HepG2 (cell line): ENCODE data around the gene STK11. TPM values are rescaled to one million over a fixed set of nuclear protein-coding genes. Genes with fewer than 3 reads are reported as not detected.

Experiments used
- CREB1 ChIP-seq, 2 experiments: fragments of 450-650 bp in 1 of 2; IDR thresholded peaks; 2 replicates each; pipeline ENCODE4 v1.6.1; 2016 to 2017; ENCODE audit warnings: control low read depth in 1 of 2, mild to moderate bottlenecking in 1 of 2, missing compliant biosample characterization in 1 of 2, missing genetic modification characterization in 1 of 2
- FOXC1 ChIP-seq: sonication (generic); formaldehyde crosslinking; IDR thresholded peaks from 2 replicates; pipeline ENCODE4 v1.8.0; 2022; ENCODE audit warnings: mild to moderate bottlenecking, missing genetic modification reagents, borderline replicate concordance
- HNRNPUL1 ChIP-seq: fragments of 200-400 bp; formaldehyde crosslinking; IDR thresholded peaks from 2 replicates; pipeline ENCODE4 v1.6.1; 2017; ENCODE audit warnings: low read depth, mild to moderate bottlenecking, low read length, moderate library complexity
- KDM6A ChIP-seq: IDR thresholded peaks from 2 replicates; pipeline ENCODE4 v1.6.1; 2016; ENCODE audit warnings: low read depth
- MAZ ChIP-seq, 2 experiments: sonication (generic) in 1 of 2; formaldehyde crosslinking in 1 of 2; IDR thresholded peaks; 2 replicates each; pipeline versions ENCODE4 v1.5.0 to v1.6.1; 2012 to 2020; ENCODE audit warnings: low read depth in 2 of 2, mild to moderate bottlenecking in 2 of 2, borderline replicate concordance in 1 of 2, improper control_type of control experiment in 1 of 2, low read length in 1 of 2, missing genetic modification reagents in 1 of 2, moderate library complexity in 1 of 2
- PHF20 ChIP-seq: sonication (generic); formaldehyde crosslinking; IDR thresholded peaks from 2 replicates; pipeline ENCODE4 v1.5.0; 2020; ENCODE audit warnings: mild to moderate bottlenecking, missing genetic modification reagents
- STAT6 ChIP-seq: sonication (generic); formaldehyde crosslinking; IDR thresholded peaks from 2 replicates; pipeline ENCODE4 v1.4.0; 2020; ENCODE audit warnings: missing genetic modification reagents, mild to moderate bottlenecking, borderline replicate concordance
- THAP7 ChIP-seq: sonication (generic); formaldehyde crosslinking; IDR thresholded peaks from 2 replicates; pipeline ENCODE4 v1.8.1; 2023; ENCODE audit warnings: mild to moderate bottlenecking, missing genetic modification reagents
- TOPORS ChIP-seq: sonication (generic); formaldehyde crosslinking; IDR thresholded peaks from 2 replicates; pipeline ENCODE4 v1.8.0; 2023; ENCODE audit warnings: mild to moderate bottlenecking, missing genetic modification reagents
- ZC3H13 ChIP-seq: sonication (generic); formaldehyde crosslinking; IDR thresholded peaks from 2 replicates; pipeline ENCODE4 v1.8.1; 2023; ENCODE audit warnings: mild to moderate bottlenecking, missing genetic modification reagents, moderate library complexity
- ZNF101 ChIP-seq: sonication (generic); formaldehyde crosslinking; IDR thresholded peaks from 2 replicates; pipeline ENCODE4 v1.4.0; 2020; ENCODE audit warnings: mild to moderate bottlenecking, low read depth, missing genetic modification reagents, borderline replicate concordance
- ZNF263 ChIP-seq: sonication (generic); formaldehyde crosslinking; IDR thresholded peaks from 2 replicates; pipeline ENCODE4 v1.4.0; 2020; ENCODE audit warnings: missing genetic modification reagents
- ZNF280D ChIP-seq: sonication (generic); formaldehyde crosslinking; IDR thresholded peaks from 2 replicates; pipeline ENCODE4 v1.5.1; 2020; ENCODE audit warnings: mild to moderate bottlenecking, missing genetic modification reagents
- ZNF564 ChIP-seq: sonication (generic); formaldehyde crosslinking; IDR thresholded peaks from 2 replicates; pipeline ENCODE4 v1.8.1; 2023; ENCODE audit warnings: mild to moderate bottlenecking, missing genetic modification reagents
- ZNF768 ChIP-seq: sonication (generic); formaldehyde crosslinking; IDR thresholded peaks from 2 replicates; pipeline ENCODE4 v1.4.0; 2020; ENCODE audit warnings: missing genetic modification reagents
- polyA plus RNA-seq, 8 experiments: library from polyadenylated mRNA; depleted of rRNA in 3 of 8; stranded (reverse) in 7 of 8; unstranded in 1 of 8; fragments of >200 nt; fragmentation: Illumina TruSeq in 4 of 8; extraction: Trizol in 4 of 8; gene quantifications; 2 replicates each; pipeline versions ENCODE4 v1.2.1 to v1.2.3, GENCODE V29; 2011 to 2016; ENCODE audit warnings: low read depth in 4 of 8, missing spikeins in 1 of 8, mixed read lengths in 1 of 8; ENCODE audit not compliant: insufficient read depth in 1 of 8
- total RNA-seq, 5 experiments: library from RNA; depleted of rRNA; stranded (reverse); fragments of >200 nt; fragmentation: Illumina TruSeq; extraction: Trizol; gene quantifications; 2 replicates each; pipeline ENCODE4 v1.2.3, GENCODE V29; 2016; ENCODE audit warnings: low read depth in 1 of 5
- TF ChIP-seq, protein P1 (sequence below): sonication (generic); formaldehyde crosslinking; IDR thresholded peaks from 2 replicates; pipeline ENCODE4 v1.4.0; 2020; ENCODE audit warnings: missing genetic modification reagents, borderline replicate concordance
- TF ChIP-seq, protein P2 (sequence below): sonication (generic); formaldehyde crosslinking; IDR thresholded peaks from 2 replicates; pipeline ENCODE4 v1.4.0; 2020; ENCODE audit warnings: missing genetic modification reagents, mild to moderate bottlenecking, borderline replicate concordance

Gene STK11
- total and polyA plus RNA-seq, 2 of the 13 experiments (the other 11 are each of a cell fraction or from before 2014, with no cell fraction given) = 27.5 to 43.6 TPM

DNA sequence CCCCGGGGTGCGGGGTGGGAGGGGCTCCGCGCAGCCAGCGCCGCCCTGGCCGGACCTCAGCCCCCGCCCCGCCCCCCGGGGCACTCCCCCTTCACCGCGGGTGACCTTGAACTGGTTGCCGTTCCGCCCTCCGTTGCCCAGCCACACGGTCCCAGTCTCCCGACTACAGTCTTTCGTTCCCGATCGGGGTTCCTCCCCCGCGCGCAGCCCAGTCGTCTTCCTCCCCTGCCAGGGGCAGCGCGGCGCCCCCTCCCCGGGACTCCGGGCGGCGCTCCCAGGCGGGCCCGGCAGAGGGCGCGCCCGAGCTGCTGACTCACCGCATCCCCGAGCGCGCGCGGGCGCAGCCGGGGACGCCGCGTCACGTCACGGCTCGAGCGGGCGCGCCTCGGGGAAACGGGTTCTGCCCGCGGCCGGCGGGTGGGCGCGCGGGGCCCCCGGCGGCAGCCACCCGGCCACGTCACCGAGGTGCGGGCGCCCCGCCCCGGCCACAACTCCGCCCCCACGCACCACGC, 43.3 kb downstream of the STK11 start (continued):
- no peak; the same call in 1 of the 2 replicates for TF ChIP-seq TOPORS (CRISPR knock-in tag)
- TF ChIP-seq CREB1 (IDR thresholded peaks at IDR 0.05) = peak; percentile 83; the same call in 1 of the 2 replicates
- no peak for TF ChIP-seq CREB1 (CRISPR knock-in tag; IDR thresholded peaks at IDR 0.05)
- TF ChIP-seq, protein P1, sequence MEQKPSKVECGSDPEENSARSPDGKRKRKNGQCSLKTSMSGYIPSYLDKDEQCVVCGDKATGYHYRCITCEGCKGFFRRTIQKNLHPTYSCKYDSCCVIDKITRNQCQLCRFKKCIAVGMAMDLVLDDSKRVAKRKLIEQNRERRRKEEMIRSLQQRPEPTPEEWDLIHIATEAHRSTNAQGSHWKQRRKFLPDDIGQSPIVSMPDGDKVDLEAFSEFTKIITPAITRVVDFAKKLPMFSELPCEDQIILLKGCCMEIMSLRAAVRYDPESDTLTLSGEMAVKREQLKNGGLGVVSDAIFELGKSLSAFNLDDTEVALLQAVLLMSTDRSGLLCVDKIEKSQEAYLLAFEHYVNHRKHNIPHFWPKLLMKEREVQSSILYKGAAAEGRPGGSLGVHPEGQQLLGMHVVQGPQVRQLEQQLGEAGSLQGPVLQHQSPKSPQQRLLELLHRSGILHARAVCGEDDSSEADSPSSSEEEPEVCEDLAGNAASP (CRISPR knock-in tag) = peak; percentile 66
- peak; percentile 18; the same call in 1 of the 2 replicates for TF ChIP-seq ZNF564 (CRISPR knock-in tag)
- no peak for TF ChIP-seq HNRNPUL1
- TF ChIP-seq FOXC1 (CRISPR knock-in tag) = no peak
- TF ChIP-seq THAP7 (CRISPR knock-in tag) = no peak
- TF ChIP-seq, protein P2, sequence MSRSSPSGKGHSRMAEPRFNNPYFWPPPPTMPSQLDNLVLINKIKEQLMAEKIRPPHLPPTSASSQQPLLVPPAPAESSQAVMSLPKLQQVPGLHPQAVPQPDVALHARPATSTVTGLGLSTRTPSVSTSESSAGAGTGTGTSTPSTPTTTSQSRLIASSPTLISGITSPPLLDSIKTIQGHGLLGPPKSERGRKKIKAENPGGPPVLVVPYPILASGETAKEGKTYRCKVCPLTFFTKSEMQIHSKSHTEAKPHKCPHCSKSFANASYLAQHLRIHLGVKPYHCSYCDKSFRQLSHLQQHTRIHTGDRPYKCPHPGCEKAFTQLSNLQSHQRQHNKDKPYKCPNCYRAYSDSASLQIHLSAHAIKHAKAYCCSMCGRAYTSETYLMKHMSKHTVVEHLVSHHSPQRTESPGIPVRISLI (CRISPR knock-in tag) = no peak
- no peak for TF ChIP-seq STAT6 (CRISPR knock-in tag)
- no peak for TF ChIP-seq ZNF280D (CRISPR knock-in tag)
- TF ChIP-seq KDM6A (CRISPR knock-in tag) = no peak
- no peak; the same call in 1 of the 2 replicates for TF ChIP-seq ZC3H13 (CRISPR knock-in tag)
- no peak for TF ChIP-seq ZNF263
- TF ChIP-seq MAZ (IDR thresholded peaks at IDR 0.05; ENCODE audit: borderline replicate concordance, low read depth, low read length) = peak; percentile 14; the same call in 1 of the 2 replicates
- peak; percentile 68; the same call in 1 of the 2 replicates for TF ChIP-seq MAZ (CRISPR knock-in tag; IDR thresholded peaks at IDR 0.05; ENCODE audit: low read depth)
- no peak for TF ChIP-seq ZNF101 (CRISPR knock-in tag)
- no peak for TF ChIP-seq PHF20
- no peak for TF ChIP-seq ZNF768 (CRISPR knock-in tag)
